WI38 (cell line): ENCODE measurements around the gene GMDS.

ENCODE experiments used
- H3K4me3 ChIP-seq: 2 replicates; pipeline ENCODE4 v1.5.1; 2011; ENCODE audit warnings: low read depth, mild to moderate bottlenecking, control low read depth, low read length
- TF ChIP-seq, protein P1 (sequence below): IDR thresholded peaks from 2 replicates; pipeline ENCODE4 v1.5.1; 2012; ENCODE audit warnings: low read depth, mild to moderate bottlenecking, control low read depth, low read length

The GMDS gene

DNA sequence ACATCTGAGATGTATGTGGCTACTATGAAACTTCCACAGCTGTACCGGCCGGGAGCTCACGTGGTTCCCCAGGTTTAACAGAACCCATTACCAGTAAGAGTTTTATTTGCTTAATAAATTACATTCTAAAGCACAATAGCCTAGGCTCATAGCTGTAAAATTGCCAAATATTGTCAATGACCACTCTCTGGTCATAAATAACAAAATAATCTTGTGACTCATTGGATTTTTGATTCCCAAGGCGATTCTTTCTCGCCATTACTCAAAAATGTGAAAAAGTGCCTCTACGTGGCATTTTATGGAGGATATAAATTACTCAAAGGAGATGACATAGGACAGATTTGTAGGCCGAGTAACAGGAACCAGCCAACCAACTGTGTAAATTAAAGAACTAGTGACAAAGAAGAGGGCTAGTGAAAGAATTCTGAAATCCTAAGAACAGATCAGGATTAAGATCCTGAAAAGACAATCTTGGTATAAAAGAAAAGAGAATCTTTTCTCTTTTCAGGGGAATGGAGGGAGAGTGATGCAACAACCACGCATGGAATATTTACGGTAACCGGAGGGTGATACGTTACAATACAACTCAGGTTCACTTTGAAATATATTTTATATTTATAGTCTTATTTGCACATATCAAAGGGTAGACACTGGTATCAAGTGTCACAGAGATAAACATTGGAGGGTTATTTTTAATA lies 436.0 kb downstream of the GMDS start:
- H3K4me3 ChIP-seq = no peak overlapping the region
- TF ChIP-seq, protein P1, sequence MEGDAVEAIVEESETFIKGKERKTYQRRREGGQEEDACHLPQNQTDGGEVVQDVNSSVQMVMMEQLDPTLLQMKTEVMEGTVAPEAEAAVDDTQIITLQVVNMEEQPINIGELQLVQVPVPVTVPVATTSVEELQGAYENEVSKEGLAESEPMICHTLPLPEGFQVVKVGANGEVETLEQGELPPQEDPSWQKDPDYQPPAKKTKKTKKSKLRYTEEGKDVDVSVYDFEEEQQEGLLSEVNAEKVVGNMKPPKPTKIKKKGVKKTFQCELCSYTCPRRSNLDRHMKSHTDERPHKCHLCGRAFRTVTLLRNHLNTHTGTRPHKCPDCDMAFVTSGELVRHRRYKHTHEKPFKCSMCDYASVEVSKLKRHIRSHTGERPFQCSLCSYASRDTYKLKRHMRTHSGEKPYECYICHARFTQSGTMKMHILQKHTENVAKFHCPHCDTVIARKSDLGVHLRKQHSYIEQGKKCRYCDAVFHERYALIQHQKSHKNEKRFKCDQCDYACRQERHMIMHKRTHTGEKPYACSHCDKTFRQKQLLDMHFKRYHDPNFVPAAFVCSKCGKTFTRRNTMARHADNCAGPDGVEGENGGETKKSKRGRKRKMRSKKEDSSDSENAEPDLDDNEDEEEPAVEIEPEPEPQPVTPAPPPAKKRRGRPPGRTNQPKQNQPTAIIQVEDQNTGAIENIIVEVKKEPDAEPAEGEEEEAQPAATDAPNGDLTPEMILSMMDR = no peak

DNA sequence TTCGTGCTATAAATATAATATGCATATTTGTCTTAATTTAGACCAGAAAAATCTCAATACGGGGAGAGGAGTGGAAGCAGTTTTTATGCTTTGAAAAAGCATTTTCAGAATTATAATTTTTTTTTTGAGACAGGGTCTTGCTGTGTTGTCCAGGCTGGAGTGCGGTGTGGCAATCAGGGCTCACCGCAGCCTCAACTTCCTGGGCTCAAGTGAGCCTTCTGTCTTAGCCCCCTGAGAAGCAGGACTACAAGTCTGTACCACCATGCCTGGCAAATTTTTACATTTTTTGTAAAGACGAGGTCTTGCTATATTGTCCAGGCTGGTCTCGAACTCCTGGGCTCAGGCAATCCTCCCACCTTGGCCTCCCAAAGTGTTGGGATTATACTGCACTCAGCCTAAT lies 438.5 kb downstream of the GMDS start:
- H3K4me3 ChIP-seq = no peak overlapping the region
- TF ChIP-seq, protein P1 = no peak

DNA sequence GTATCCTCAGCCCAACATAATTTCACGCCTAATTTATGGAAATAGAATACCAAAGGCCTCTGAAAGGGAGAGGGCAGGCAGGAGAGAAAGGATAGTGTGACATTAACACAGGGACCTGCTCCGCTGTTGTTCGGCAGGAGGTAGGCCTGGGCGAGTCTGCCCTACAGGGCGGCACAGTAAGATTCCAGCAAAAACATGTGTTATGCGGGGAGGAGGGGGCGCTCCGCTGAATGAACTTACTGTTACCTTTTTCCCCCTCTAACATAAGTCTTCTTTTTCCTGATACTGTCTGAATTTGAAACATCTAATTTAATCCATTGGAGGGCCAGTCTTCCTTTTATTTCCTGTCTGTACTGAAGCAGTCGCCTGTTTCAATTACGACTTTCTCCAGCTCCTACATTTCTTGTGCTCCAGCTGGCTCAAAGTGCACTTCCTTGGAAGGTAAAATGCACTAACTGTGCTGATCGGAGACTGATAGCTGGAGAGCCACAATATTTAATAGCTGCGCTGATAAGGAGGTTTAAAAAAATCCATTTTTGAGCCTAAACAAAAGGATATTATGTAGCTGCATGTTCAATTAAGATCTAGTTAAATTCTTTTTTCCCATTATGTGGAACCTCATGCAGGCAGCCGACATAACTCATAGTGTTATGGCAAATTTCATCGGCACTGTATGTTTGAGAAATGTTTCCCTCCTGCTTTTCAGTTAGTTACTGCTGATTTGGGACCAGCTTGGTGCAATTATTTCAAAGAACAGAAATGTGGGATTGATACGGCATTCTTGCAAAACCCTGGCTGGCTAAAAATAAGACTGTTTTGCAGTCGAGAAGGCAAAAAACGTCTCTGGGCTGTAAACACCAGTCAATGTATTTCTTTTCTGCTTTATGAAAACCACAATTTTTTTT lies 442.7 kb downstream of the GMDS start:
- no peak overlapping the region for H3K4me3 ChIP-seq
- TF ChIP-seq, protein P1 = no peak

DNA sequence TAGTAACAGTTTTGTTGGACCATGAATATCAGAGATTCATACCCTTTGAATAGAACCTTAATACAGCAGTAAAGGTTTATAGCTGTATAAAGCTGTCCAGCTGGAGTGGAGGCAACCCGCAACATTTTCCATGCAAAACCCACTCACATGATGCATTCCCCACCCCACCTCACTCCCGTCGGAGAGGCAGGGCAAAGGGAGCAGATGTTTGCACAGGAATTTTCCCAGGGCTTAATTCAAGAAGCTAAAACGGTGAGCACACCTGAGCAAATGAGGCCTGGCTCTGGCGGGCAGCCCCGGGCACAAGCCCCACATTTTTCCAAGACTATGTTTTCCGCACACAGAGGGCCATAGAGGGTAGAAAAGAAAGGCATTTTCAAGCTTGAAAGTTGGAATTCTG lies 444.0 kb downstream of the GMDS start:
- TF ChIP-seq, protein P1 = no peak
- H3K4me3 ChIP-seq = no peak overlapping the region

DNA sequence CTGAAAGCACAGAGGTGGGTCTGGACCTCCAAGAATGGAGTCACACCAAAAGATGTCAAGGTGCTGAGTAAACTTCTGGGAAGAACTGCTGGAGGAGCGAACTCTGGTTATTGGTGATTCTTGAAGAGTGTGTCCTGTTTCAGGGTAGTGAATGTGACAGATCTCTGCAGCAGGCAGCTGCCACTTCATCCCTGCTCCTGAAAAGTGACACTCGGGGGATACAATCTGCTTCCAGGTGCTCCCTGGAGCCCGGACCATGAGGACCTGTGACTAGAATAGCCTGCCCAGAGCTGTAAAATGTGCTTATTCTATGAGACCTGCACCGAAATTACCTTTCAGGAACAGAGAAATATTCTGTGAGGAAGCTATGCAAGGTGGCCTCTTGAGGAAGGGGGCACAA lies 444.6 kb downstream of the GMDS start:
- no peak overlapping the region for H3K4me3 ChIP-seq
- TF ChIP-seq, protein P1 = no peak

DNA sequence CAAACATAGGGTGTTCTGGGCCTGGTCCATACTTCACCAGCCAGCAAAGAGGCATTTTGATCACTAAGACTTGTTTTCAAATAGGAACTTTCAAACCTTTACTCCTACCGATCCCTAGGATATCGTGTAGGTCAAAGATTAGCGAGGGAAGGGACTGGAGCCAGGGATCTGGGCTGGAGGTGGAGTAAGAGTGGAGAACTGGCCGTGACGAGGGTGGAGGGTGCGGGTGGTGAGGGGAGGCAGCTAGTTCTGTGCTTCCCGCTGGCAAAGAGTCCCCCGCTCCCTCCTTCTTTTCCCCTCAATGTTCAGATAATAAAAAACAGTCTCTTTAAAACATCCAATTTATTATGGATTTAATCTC lies 446.5 kb downstream of the GMDS start:
- TF ChIP-seq, protein P1 = no peak
- no peak overlapping the region for H3K4me3 ChIP-seq

DNA sequence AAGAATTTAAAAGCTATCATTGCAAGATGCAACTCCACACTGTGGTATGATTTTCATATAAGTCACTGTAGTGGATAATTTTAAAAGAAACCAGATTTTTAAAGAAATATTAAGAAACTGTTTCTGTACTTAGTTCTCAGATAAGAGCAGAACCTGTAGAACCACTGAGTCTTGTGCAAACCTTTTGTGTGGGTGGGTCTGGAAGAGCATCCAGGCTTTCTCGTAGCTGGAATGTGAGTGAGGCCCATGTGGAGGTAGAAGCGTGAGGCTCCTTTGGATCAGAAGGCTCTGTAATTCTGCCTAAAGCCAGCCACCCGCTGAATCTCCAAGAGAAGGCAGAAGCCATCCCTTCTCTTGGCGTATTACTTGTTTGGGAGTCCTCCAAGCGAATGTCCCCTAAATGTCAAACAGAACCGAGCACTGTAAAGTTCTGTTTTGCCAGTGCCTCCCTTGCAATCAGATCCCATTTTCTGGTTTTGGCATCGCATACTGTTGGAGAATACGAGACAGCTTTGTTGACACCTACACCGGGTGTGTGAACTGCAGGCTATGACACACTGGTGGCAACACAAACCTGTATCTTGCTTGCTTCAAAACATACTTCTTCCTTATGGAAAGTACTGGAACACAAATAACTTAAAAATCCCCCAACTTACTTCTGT lies 447.0 kb downstream of the GMDS start:
- TF ChIP-seq, protein P1 = no peak
- H3K4me3 ChIP-seq = no peak overlapping the region
